IPS DF 6.9 (cell line): ENCODE data around the gene NOP53.
"Not testable (repeated sequence)": the region's sequence is repeated elsewhere in the genome, so short reads cannot be mapped to it uniquely, and the experiment has no call there.

Experiments
- DNase-seq: peaks from one replicate; pipeline ENCODE4 v3.0.0-alpha.2; 2013; ENCODE audit warnings: low read depth, low spot score
- H3K27ac ChIP-seq: one replicate; pipeline ENCODE4 v1.5.1; 2013; ENCODE audit warnings: low read length, control low read depth
- H3K27me3 ChIP-seq: 2 replicates; pipeline ENCODE4 v1.6.1; 2013; ENCODE audit warnings: mild to moderate bottlenecking, low read length; ENCODE audit not compliant: control insufficient read depth, insufficient read depth
- H3K36me3 ChIP-seq: 2 replicates; pipeline ENCODE4 v1.6.1; 2013; ENCODE audit warnings: low read length; ENCODE audit not compliant: control insufficient read depth, insufficient read depth
- H3K4me1 ChIP-seq: 2 replicates; pipeline ENCODE4 v1.6.1; 2013; ENCODE audit warnings: low read length; ENCODE audit not compliant: control insufficient read depth, insufficient read depth
- H3K4me3 ChIP-seq: 2 replicates; pipeline ENCODE4 v1.5.1; 2013; ENCODE audit warnings: mild to moderate bottlenecking, low read length
- H3K9me3 ChIP-seq: 2 replicates; pipeline ENCODE4 v1.6.1; 2013; ENCODE audit warnings: low read length, inconsistent platforms; ENCODE audit not compliant: control insufficient read depth, insufficient read depth
- WGBS: extraction: QIAGEN DNeasy Blood & Tissue Kit; methylation state at CpG from one replicate; pipeline ENCODE4 v1.1.7; 2013; ENCODE audit warnings: mixed read lengths, missing lambda C conversion rate; ENCODE audit not compliant: insufficient read length, insufficient coverage; 5-methylcytosine and 5-hydroxymethylcytosine counted together

The NOP53 gene

DNA sequence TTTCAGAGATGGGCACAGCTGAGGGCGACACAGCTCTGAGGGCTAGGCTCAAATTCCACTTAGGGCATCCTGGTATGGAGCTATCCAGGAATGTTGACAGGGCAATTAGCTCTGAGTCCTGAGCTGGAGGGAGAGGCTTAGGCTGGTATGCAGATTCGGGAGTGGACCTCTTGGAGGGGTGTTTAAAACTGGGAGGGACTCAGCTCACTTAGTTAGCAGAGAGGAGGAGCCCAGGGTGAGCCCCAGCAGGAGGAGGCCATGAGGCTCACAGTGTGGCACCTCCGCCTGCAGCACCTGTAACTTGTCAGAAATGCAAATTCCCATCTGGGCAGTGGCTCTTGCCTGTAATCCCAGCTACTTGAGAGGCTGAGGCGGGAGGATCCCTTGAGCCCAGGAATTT is 10.2 kb upstream of the NOP53 start:
- H3K27me3 ChIP-seq: no peaks in the 10 kb centered on the region
- no peak for DNase-seq
- no CpG with 5 or more reads among the region's 4 CpGs for WGBS
- H3K4me1 ChIP-seq: 0 out of 2 replicates have a peak, but pooled peaks cover 1% of the 10 kb centered on the region
- H3K36me3 ChIP-seq: no peaks in the 10 kb centered on the region
- no peak overlapping the region for H3K27ac ChIP-seq
- no peak overlapping the region for H3K4me3 ChIP-seq
- H3K9me3 ChIP-seq: no peaks in the 10 kb centered on the region

GRCh38 chr19:47740866-47741519 is 4.4 kb upstream of the NOP53 start:
- H3K27ac ChIP-seq: no peak overlapping the region
- no peak overlapping the region for H3K4me3 ChIP-seq
- no peaks in the 10 kb centered on the region for H3K9me3 ChIP-seq
- WGBS: no CpG with 5 or more reads among the region's 48 CpGs
- H3K4me1 ChIP-seq: no peaks in the 10 kb centered on the region
- no peaks in the 10 kb centered on the region for H3K27me3 ChIP-seq
- DNase-seq: no peak
- H3K36me3 ChIP-seq: no peaks in the 10 kb centered on the region

DNA sequence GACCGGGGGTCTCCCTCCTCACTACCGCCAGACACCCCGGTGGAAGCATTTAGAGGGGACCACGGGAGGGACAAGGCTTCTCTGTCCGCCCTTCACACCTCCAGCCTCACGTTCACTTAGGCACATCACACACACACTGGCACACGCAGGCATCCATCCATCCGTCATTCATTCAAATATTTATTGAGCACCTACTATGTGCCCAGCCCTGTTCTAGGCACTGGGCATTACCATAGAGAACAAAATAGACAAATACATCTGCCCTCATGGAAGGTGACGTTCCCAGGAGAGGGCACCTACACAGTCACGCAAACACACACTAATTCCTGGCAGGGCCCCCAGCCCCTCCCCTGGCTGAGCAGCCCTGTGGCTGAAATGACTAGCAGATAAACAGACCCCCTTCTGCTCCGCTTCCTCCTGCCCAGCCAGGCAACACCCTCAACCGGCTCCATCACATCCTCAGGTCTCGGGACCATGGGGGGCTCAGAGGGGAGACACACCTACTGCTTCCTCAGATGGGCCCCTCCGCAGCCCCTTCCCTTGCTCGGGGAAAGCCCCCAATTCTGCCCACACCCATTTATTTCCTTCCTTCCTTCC is 3.7 kb upstream of the NOP53 start:
- no CpG with 5 or more reads among the region's 15 CpGs for WGBS
- no peaks in the 10 kb centered on the region for H3K36me3 ChIP-seq

DNA sequence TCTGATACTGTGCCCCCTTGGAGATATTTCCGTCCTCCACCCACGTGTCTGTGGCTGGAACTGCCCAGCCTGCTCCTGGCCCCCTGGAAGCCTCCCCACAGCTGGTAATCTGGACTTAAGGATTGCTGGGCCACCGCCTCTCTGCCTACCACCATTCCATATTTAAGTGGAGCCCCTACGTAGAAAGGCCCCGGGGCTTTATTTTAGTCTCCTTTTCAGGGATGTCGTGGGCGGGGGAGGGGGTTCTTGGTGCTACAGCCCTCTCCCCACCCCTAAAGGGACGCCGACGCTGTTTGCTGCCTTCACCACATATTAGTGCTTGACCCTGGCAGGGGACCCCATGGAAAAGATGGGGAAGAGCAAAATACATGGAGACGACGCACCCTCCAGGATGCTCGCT is 2.7 kb upstream of the NOP53 start:
- Histone ChIP-seq H3K4me3 (no peak overlapping the region), H3K27ac (no peak overlapping the region), H3K27me3 (no peaks in the 10 kb centered on the region), H3K4me1 (no peaks in the 10 kb centered on the region), H3K9me3 (no peaks in the 10 kb centered on the region), H3K36me3 (no peaks in the 10 kb centered on the region)
- DNase-seq: no peak
- WGBS: no CpG with 5 or more reads among the region's 13 CpGs

More for the DNA sequence above, 3.7 kb upstream of the NOP53 start:
- DNase-seq: no peak
- H3K4me3 ChIP-seq: no peak overlapping the region; the same call in 1 of the 2 replicates
- no peaks in the 10 kb centered on the region for H3K27me3 ChIP-seq
- H3K9me3 ChIP-seq: no peaks in the 10 kb centered on the region
- no peaks in the 10 kb centered on the region for H3K4me1 ChIP-seq
- no peak overlapping the region for H3K27ac ChIP-seq

- not testable (repeated sequence) for H3K4me1 ChIP-seq
- H3K36me3 ChIP-seq: peaks cover 21% of the 10 kb centered on the region
- no CpG with 5 or more reads among the region's 17 CpGs for WGBS
Measured at GRCh38 chr19:47746129-47746528, 783 bp downstream of the NOP53 start.

DNA sequence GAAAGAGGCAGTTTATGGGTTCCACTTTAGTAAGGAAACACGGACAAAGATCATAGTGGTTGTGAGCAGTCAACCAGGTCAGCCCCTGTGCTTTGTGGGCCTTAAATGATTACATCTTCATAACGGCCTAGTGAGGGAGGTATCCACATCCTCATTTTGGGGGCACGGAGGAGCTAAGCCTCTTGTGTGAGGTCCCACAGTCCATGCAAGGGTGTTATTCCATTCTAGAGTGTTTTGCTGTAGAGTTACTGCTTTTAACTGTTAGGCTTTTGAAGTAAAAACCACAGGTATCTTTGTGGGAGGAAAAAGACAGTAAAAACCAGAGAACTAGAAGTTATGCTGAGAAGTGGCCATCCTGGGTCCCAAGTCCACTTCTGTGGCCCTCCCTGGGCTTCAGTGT is 4.0 kb downstream of the NOP53 start:
- no peak overlapping the region for H3K4me3 ChIP-seq
- H3K27me3 ChIP-seq: no peaks in the 10 kb centered on the region
- no peak for DNase-seq
- peaks cover 47% of the 10 kb centered on the region for H3K36me3 ChIP-seq
- no CpG with 5 or more reads among the region's 3 CpGs for WGBS
- no peak overlapping the region for H3K27ac ChIP-seq
- H3K4me1 ChIP-seq: no peaks in the 10 kb centered on the region
- no peaks in the 10 kb centered on the region for H3K9me3 ChIP-seq

More at GRCh38 chr19:47746129-47746528, 783 bp downstream of the NOP53 start:
- H3K9me3 ChIP-seq, H3K27me3 ChIP-seq, H3K4me3 ChIP-seq, DNase-seq, H3K27ac ChIP-seq: not testable (repeated sequence)

DNA sequence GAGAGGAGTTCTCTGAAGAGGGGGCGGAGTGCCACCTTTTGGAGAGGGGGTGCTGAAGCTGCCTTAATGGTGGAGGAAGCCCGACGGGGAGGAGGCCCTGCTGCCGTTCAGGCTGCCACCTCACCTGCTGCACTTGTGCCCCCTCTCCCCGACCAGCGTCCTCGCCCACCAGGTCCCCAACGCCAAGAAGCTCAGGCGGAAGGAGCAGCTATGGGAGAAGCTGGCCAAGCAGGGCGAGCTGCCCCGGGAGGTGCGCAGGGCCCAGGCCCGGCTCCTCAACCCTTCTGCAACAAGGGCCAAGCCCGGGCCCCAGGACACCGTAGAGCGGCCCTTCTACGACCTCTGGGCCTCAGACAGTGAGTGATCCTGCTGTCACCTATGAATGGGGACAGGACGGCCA is 5.4 kb downstream of the NOP53 start:
- Histone ChIP-seq H3K36me3 (peaks cover 62% of the 10 kb centered on the region), H3K4me1 (no peaks in the 10 kb centered on the region), H3K27ac (no peak overlapping the region), H3K27me3 (no peaks in the 10 kb centered on the region), H3K4me3 (no peak overlapping the region), H3K9me3 (no peaks in the 10 kb centered on the region)
- no CpG with 5 or more reads among the region's 18 CpGs for WGBS
- no peak for DNase-seq

GRCh38 chr19:47752440-47753211 is 7.3 kb downstream of the NOP53 start:
- peaks cover 80% of the 10 kb centered on the region for H3K36me3 ChIP-seq

GRCh38 chr19:47754206-47755064 is 9.1 kb downstream of the NOP53 start:
- Histone ChIP-seq H3K4me3 (no peak overlapping the region), H3K4me1 (no peaks in the 10 kb centered on the region), H3K27ac (no peak overlapping the region), H3K9me3 (no peaks in the 10 kb centered on the region), H3K27me3 (no peaks in the 10 kb centered on the region), H3K36me3 (peaks cover 82% of the 10 kb centered on the region)
- no peak for DNase-seq
- WGBS: no CpG with 5 or more reads among the region's 37 CpGs

More at GRCh38 chr19:47752440-47753211, 7.3 kb downstream of the NOP53 start:
- no peaks in the 10 kb centered on the region for H3K4me1 ChIP-seq
- H3K27ac ChIP-seq: no peak overlapping the region
- DNase-seq: no peak
- H3K27me3 ChIP-seq: no peaks in the 10 kb centered on the region
- no CpG with 5 or more reads among the region's 27 CpGs for WGBS
- H3K9me3 ChIP-seq: no peaks in the 10 kb centered on the region
- no peak overlapping the region for H3K4me3 ChIP-seq
